Measurements from ENCODE around the gene PSMD6.

PSMD6 gene

GRCh38 chr3:64063207-64063982 lies 40.1 kb upstream of the PSMD6 start:
- no peak for DNase-seq (ENCODE audit: low read depth)
- no peak overlapping the region for H3K4me3 ChIP-seq (ENCODE audit: low read depth, low read length)
- TF ChIP-seq, protein P1, sequence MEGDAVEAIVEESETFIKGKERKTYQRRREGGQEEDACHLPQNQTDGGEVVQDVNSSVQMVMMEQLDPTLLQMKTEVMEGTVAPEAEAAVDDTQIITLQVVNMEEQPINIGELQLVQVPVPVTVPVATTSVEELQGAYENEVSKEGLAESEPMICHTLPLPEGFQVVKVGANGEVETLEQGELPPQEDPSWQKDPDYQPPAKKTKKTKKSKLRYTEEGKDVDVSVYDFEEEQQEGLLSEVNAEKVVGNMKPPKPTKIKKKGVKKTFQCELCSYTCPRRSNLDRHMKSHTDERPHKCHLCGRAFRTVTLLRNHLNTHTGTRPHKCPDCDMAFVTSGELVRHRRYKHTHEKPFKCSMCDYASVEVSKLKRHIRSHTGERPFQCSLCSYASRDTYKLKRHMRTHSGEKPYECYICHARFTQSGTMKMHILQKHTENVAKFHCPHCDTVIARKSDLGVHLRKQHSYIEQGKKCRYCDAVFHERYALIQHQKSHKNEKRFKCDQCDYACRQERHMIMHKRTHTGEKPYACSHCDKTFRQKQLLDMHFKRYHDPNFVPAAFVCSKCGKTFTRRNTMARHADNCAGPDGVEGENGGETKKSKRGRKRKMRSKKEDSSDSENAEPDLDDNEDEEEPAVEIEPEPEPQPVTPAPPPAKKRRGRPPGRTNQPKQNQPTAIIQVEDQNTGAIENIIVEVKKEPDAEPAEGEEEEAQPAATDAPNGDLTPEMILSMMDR (IDR thresholded peaks at IDR 0.05; ENCODE audit: control insufficient read depth, extremely low read depth, insufficient read depth), result no peak

DNA sequence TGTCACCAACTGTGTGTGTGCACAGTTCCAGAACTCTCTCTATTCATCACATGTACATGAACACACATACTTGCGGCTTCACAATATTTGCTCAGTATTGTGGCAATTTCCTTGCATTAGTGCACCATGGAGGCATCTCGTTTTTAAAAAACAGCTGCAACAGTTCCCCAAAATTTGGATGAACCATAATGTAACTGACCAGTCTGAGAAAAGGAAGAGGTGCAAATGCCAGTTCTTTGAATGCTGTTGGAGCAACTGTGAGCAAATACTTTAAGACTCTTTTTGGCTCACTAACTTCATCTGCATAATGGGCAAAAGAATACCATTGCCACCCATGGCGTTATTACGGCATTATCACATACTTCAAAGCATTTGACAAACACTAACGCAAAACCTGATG lies 38.3 kb upstream of the PSMD6 start:
- no peak for DNase-seq (ENCODE audit: low read depth)
- TF ChIP-seq, protein P1 (IDR thresholded peaks at IDR 0.05; ENCODE audit: control insufficient read depth, extremely low read depth, insufficient read depth), result no peak
- H3K4me3 ChIP-seq (ENCODE audit: low read depth, low read length), result no peak overlapping the region

DNA sequence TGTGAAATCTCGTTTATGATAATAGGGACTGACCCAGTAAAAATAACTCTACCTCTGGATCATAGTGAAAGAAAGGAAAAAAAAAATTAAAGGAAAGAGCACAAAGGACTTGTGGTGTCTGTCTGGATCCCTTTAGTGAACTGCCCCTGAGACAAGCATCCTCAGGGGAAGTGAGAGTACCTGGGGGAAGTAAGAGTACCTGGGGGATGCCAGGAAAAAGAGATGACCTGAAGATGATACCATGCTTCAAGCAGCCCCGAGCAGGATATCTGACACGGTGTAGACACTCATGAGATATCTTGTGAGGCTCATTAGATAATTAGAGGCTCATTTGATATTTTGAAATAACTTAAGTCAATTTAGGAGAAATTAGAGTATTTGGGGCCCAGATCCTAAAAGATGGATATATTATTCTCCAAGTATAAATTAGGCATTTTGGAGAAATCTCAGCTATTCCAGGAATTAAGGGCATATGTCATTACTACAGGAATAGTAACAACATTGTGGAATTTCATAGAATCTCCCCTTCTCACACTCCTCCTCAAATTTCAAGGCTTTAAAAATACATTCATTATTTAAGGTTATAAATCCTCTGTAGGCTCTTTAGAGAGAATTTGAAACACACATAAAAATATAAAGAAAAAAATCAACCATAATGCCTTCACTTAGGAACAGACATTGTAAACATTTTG lies 36.3 kb upstream of the PSMD6 start:
- H3K4me3 ChIP-seq (ENCODE audit: low read depth, low read length), result no peak overlapping the region
- DNase-seq (ENCODE audit: low read depth), result no peak
- TF ChIP-seq, protein P1 (IDR thresholded peaks at IDR 0.05; ENCODE audit: control insufficient read depth, extremely low read depth, insufficient read depth), result no peak

GRCh38 chr3:64058566-64058965 lies 35.3 kb upstream of the PSMD6 start:
- no peak for DNase-seq (ENCODE audit: low read depth)
- TF ChIP-seq, protein P1 (IDR thresholded peaks at IDR 0.05; ENCODE audit: control insufficient read depth, extremely low read depth, insufficient read depth), result no peak
- H3K4me3 ChIP-seq (ENCODE audit: low read depth, low read length), result no peak overlapping the region

DNA sequence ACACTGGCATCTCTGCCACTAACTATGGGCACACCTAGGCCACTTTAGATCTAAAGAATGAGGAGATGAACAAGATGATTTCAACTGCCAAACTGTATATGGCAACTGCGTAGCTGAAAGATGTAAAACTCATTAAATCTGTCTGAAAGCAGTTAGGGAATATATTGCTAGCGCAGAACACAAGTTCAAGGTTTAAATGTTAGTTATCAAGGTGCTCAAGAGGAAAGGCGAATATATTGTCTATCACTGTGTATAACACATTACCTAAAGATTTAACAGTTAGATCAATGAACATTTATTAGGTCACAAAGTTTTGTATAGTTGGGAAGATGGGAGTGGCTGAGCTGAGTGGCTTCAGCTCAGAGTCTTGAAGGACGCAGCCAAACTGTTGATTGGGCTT lies 33.9 kb upstream of the PSMD6 start:
- DNase-seq (ENCODE audit: low read depth), result no peak
- TF ChIP-seq, protein P1 (IDR thresholded peaks at IDR 0.05; ENCODE audit: control insufficient read depth, extremely low read depth, insufficient read depth), result no peak
- no peak overlapping the region for H3K4me3 ChIP-seq (ENCODE audit: low read depth, low read length)

DNA sequence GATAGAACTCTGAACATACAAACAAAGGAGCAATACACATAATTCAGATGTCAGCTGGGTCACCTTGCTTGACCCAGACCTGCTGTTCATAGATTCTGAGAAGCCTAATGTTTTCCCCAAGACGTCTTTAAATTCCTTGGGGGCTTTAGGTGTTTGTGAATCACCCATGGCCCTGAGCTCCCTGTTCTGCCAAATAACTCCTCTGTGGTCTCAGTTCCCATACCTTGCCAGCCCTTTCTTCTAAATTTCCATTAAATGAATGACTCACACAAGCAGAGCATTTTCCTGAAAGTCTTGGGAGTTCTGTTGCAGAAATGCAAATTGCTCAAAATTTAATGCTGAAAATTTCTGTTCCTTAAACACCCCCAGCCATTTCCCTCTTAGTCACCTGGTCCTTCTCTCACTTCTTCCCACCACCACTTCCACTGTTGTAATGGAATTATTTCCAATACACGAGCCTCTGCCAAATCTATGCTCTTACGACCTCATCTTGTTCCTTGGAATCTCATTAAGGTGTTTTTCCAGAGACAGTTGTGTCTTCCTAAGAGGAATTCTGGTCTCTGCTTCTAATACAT lies 33.4 kb upstream of the PSMD6 start:
- no peak overlapping the region for H3K4me3 ChIP-seq (ENCODE audit: low read depth, low read length)
- no peak for DNase-seq (ENCODE audit: low read depth)
- TF ChIP-seq, protein P1 (IDR thresholded peaks at IDR 0.05; ENCODE audit: control insufficient read depth, extremely low read depth, insufficient read depth), result no peak
